Measurements from ENCODE around the gene MTA1.

The MTA1 gene

GRCh38 chr14:105498430-105499255 is 79.0 kb downstream of the MTA1 start:
- no peak for DNase-seq (ENCODE audit: low read depth in 2 of 2)

GRCh38 chr14:105499256-105500035 is 79.8 kb downstream of the MTA1 start:
- DNase-seq (ENCODE audit: low read depth in 2 of 2) = no peak

- DNase-seq (ENCODE audit: low read depth in 2 of 2) = no peak
Measured at GRCh38 chr14:105500036-105500725, 80.6 kb downstream of the MTA1 start.

GRCh38 chr14:105500726-105501101 is 81.1 kb downstream of the MTA1 start:
- DNase-seq (ENCODE audit: low read depth in 2 of 2) = no peak

GRCh38 chr14:105501504-105502291 is 82.1 kb downstream of the MTA1 start:
- no peak for DNase-seq (ENCODE audit: low read depth in 2 of 2)

GRCh38 chr14:105502446-105503295 is 83.0 kb downstream of the MTA1 start:
- DNase-seq (ENCODE audit: low read depth in 2 of 2) = no peak

DNA sequence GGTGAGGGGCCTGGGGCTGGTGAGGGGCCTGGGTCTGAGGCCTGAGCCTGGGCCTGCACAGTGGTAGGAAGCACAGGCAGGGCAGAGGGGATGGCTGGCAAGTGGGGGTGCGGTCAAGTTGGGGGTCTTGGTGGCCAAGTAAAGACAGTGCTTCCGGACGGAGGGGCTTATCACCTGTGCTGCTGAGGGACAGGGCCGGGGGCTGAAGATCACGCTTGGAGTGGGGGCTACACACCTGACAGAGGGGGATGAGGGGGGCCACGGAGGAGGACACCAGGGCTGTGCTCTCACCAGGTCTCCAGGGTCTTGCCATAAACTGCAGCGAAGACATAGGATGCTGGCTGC is 83.6 kb downstream of the MTA1 start:
- no peak for DNase-seq (ENCODE audit: low read depth in 2 of 2)

DNA sequence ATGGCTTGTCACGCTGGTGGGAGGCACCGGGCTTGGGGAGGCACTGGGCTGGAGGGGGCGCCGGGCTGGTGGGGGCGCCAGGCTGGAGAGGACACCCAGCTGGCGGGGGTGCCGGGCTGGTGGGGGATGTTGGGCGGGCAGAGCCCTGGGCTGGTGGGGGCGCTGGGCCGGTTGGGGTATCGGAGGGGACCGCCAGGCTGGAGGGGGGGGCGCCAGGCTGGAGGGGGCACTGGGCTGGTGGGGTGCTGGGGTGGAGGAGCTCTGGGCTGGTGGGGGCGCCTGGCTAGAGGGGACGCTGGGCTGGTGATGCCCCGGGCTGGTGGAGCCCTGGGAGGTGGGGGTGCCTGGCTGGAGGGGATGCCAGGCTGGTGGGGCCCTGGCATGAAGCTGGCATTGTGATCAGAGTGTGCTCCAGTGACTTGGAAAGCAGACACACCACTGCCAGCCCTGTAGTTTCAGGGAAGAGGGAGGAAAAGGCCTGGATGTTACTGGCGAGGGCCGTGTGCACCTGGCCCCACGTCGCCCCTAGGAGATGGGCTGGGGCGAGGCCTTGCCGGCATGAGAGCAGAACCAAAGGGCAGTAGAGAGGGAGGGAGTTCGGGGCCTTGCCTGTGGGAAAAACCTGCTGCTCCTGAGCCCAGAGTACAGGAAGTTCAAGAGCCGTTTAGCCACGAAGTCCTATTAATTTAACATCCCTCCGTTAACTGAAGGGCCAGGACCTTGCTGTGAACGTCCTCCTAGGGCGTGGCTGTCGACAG is 84.5 kb downstream of the MTA1 start:
- DNase-seq (ENCODE audit: low read depth in 2 of 2) = no peak

DNA sequence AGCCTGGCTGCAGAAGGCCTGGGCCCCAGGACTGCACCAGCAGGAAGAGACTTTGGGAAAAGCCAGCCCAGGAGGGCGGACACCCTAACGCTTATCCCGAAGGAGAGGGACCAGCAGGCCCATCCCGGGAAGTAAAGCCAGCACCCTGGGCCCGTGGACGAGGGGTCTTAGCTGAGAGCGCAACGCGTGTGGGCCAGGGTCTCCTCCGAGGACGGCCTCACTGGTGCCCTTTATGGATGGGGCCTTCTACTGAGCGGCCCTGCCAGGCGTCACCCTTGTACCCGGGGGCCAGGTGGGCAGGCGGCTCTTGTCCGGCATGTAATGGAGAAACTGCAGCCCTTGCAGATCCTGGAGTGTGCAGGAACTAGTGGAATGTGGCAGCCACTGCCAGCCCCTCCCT is 85.5 kb downstream of the MTA1 start:
- no peak for DNase-seq (ENCODE audit: low read depth in 2 of 2)

GRCh38 chr14:105507247-105507646 is 87.6 kb downstream of the MTA1 start:
- no peak for DNase-seq (ENCODE audit: low read depth in 2 of 2)

GRCh38 chr14:105508069-105508468 is 88.4 kb downstream of the MTA1 start:
- DNase-seq (ENCODE audit: low read depth in 2 of 2) = no peak

- DNase-seq (ENCODE audit: low read depth in 2 of 2) = no peak
Measured at GRCh38 chr14:105508601-105509000, 89.0 kb downstream of the MTA1 start.

GRCh38 chr14:105517096-105517495 is 97.5 kb downstream of the MTA1 start:
- DNase-seq (ENCODE audit: low read depth in 2 of 2) = no peak

- DNase-seq (ENCODE audit: low read depth in 2 of 2) = no peak
Measured at GRCh38 chr14:105519946-105520698, 100.5 kb downstream of the MTA1 start.

Data from stimulated activated CD4-positive, alpha-beta T cell treated with anti-CD3 and anti-CD28 coated beads, Interleukin-12 subunit alpha, Interleukin-12 subunit beta, amount 100 ng/mL, for 24 hours (primary cell).